Upper lobe of left lung (tissue), 6 donors: ENCODE measurements around the gene OR2L2. TPM values are rescaled to one million over a fixed set of nuclear protein-coding genes. Genes with fewer than 3 reads are reported as not detected.
"Not testable (repeated sequence)": the region's sequence is repeated elsewhere in the genome, so short reads cannot be mapped to it uniquely, and the experiment has no call there.

Source experiments
- ATAC-seq, 2 donors: fragments of 200-7000 bp; cut with Tn5 transposase; one replicate each; pipeline ENCODE4 v1.9.1; 2022; ENCODE audit warnings: mild to moderate bottlenecking in 2 of 2, moderate library complexity in 2 of 2; ENCODE audit not compliant: low FRiP score in 2 of 2
- DNase-seq, 2 donors: peaks; one replicate each; pipeline ENCODE4 v3.0.0-alpha.2; 2019 to 2020
- H3K27ac ChIP-seq, 4 donors: fragments of 200-600 bp; sonication (generic); one replicate each; pipeline ENCODE4 v1.5.1; 2016 to 2019
- H3K27me3 ChIP-seq, 4 donors: fragments of 200-600 bp; sonication (generic); one replicate each; pipeline ENCODE4 v1.5.1; 2017 to 2019
- H3K36me3 ChIP-seq, 4 donors: fragments of 200-600 bp; sonication (generic); one replicate each; pipeline ENCODE4 v1.5.1; 2016 to 2019
- H3K4me1 ChIP-seq, 4 donors: fragments of 200-600 bp; sonication (generic); one replicate each; pipeline ENCODE4 v1.5.1; 2018 to 2019
- H3K4me3 ChIP-seq, 4 donors: fragments of 200-600 bp; sonication (generic); one replicate each; pipeline ENCODE4 v1.5.1; 2017 to 2019; ENCODE audit warnings: mild to moderate bottlenecking in 2 of 4, moderate library complexity in 1 of 4
- H3K9me3 ChIP-seq, 4 donors: fragments of 200-600 bp; sonication (generic); one replicate each; pipeline ENCODE4 v1.5.1; 2018 to 2019
- CTCF ChIP-seq, 6 experiments: fragments of 450-650 bp in 4 of 6; fragments of 200-600 bp in 2 of 6; sonication (generic) in 2 of 6; IDR thresholded peaks; one replicate each; pipeline ENCODE4 v1.5.1; 2016 to 2019; ENCODE audit warnings: antibody characterized with exemption in 6 of 6
- EP300 ChIP-seq, 4 donors: sonication (generic); formaldehyde crosslinking; IDR thresholded peaks; one replicate each; pipeline ENCODE4 v1.5.1; 2017; ENCODE audit warnings: antibody characterized with exemption in 4 of 4, control low read depth in 2 of 4
- POLR2A ChIP-seq, 4 donors: fragments of 450-650 bp; IDR thresholded peaks; one replicate each; pipeline ENCODE4 v1.5.1; 2016 to 2017; ENCODE audit warnings: antibody characterized with exemption in 4 of 4, mild to moderate bottlenecking in 2 of 4
- POLR2AphosphoS5 ChIP-seq, 2 donors: sonication (generic); formaldehyde crosslinking; IDR thresholded peaks; one replicate each; pipeline ENCODE4 v1.5.1; 2017; ENCODE audit warnings: antibody characterized with exemption in 2 of 2
- WGBS, 2 donors: methylation state at CpG; one replicate each; pipeline ENCODE4 v1.1.5; 2017 to 2018; 5-methylcytosine and 5-hydroxymethylcytosine counted together
- small RNA-seq, 4 donors: library from RNA; depleted of rRNA; stranded (forward); fragments of <200 nt; gene quantifications; one replicate each; pipeline ENCODE3, GENCODE V24; 2016
- total RNA-seq, 6 donors: library from RNA; depleted of rRNA in 4 of 6; stranded (reverse); fragments of >200 nt in 4 of 6; gene quantifications; one replicate each; pipeline versions ENCODE4 v1.1.0 to v1.2.1, GENCODE V29; 2016 to 2021
- donor health status: DM: no; HTN: no; CAD: no; lungs with moderate emphysema.
- donor health status: DM: no; HTN: yes; CAD: no; lungs with severe emphysema.

Gene OR2L2
- total RNA-seq, 6 donors from 2014 or later = under 0.01 to 0.20 (median 0.13) TPM; not detected in 3

GRCh38 chr1:248047008-248047407, 17.1 kb downstream of the OR2L2 start:
- no peak overlapping the region for H3K4me3 ChIP-seq
- ATAC-seq = no peak
- TF ChIP-seq POLR2A (IDR thresholded peaks at IDR 0.05) (no peak), EP300 (IDR thresholded peaks at IDR 0.05) (no peak), CTCF (IDR thresholded peaks at IDR 0.05) (no peak), POLR2AphosphoS5 (IDR thresholded peaks at IDR 0.05) (no peak)
- H3K36me3 ChIP-seq = no peaks in the 10 kb centered on the region
- no peaks in the 10 kb centered on the region for H3K4me1 ChIP-seq
- WGBS, 2 donors = 48 to 53% methylated on average over 1 of the region's 1 CpG
- H3K27ac ChIP-seq = no peak overlapping the region
- DNase-seq = no peak
- no peaks in the 10 kb centered on the region for H3K27me3 ChIP-seq
- H3K9me3 ChIP-seq = peaks cover 0 to 4% (median 0%) of the 10 kb centered on the region in 4 donors

DNA sequence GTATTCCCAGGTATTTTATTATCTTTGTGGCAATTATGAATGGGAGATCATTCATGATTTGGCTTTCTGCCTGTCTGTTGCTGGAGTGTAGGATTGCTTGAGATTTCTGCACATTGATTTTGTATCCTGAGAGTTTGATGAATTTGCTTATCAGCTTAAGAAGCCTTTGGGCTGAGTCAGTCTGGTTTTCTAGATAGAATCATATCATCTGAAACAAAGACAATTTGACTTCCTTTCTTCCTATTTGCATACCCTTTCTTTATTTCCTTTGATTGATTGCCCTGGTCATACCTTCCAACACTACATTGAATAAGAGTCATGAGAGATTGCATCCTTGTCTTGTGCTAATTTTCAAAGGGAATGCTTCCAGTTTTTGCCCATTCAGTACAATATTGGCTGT, 24.8 kb downstream of the OR2L2 start:
- Histone ChIP-seq H3K27ac (no peak overlapping the region), H3K9me3 (no peaks in the 10 kb centered on the region), H3K4me1 (no peaks in the 10 kb centered on the region), H3K36me3 (no peaks in the 10 kb centered on the region), H3K27me3 (no peaks in the 10 kb centered on the region), H3K4me3 (no peak overlapping the region)
- ATAC-seq = no peak
- no peak for TF ChIP-seq POLR2A (IDR thresholded peaks at IDR 0.05)
- no peak for DNase-seq

DNA sequence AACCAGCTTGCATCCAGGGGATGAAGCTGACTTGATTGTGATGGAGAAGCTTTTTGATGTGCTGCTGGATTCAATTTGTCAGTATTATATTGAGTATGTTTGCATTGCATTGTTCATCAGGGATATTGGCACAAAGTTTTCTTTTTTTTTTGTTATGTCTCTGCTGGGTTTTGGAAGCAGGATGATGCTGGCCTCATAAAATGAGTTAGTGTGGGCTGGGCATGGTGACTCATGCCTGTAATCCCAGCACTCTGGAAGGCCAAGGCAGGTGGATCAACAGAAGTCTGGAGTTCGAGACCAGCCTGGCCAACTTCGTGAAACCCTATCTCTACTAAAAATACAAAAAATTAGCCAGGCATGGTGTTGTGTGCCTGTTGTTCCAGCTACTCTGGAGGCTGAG, 25.4 kb downstream of the OR2L2 start:
- 62 to 76% methylated on average over 2 of the region's 2 CpGs for WGBS, 2 donors
- H3K27me3 ChIP-seq = no peaks in the 10 kb centered on the region

DNA sequence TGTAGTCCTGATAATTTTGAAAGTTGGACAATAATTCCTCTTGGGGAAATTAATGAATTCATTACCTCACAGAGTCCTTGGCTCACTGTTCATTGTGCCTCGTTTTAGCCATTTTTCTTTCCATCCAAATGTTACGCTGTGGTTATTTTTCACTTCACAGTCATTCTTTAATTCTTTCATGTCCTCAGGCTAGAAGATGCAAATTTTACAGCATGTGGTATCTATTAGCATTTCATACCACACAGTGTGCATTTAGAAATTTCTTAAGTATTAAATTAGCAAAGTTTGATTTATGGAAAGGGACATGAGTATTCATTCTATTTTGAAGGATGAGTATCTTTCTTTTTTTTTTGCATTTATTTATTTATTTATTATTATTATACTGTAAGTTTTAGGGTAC, 35.2 kb downstream of the OR2L2 start:
- H3K4me1 ChIP-seq = no peaks in the 10 kb centered on the region
- ATAC-seq (no peak), DNase-seq (no peak)
- no peaks in the 10 kb centered on the region for H3K36me3 ChIP-seq
- H3K4me3 ChIP-seq = no peak overlapping the region
- WGBS, 2 donors = 76 to 81% methylated on average over 2 of the region's 2 CpGs
- TF ChIP-seq POLR2A (IDR thresholded peaks at IDR 0.05) = no peak
- TF ChIP-seq POLR2AphosphoS5 (IDR thresholded peaks at IDR 0.05) = no peak
- H3K27ac ChIP-seq = no peak overlapping the region
- no peaks in the 10 kb centered on the region for H3K9me3 ChIP-seq
- H3K27me3 ChIP-seq = no peaks in the 10 kb centered on the region

More for the DNA sequence above, 25.4 kb downstream of the OR2L2 start:
- Histone ChIP-seq H3K4me3 (no peak overlapping the region), H3K36me3 (no peaks in the 10 kb centered on the region), H3K27ac (no peak overlapping the region), H3K9me3 (no peaks in the 10 kb centered on the region), H3K4me1 (no peaks in the 10 kb centered on the region)
- DNase-seq = no peak
- ATAC-seq = no peak
- TF ChIP-seq POLR2A (IDR thresholded peaks at IDR 0.05) (no peak), POLR2AphosphoS5 (IDR thresholded peaks at IDR 0.05) (no peak), EP300 (IDR thresholded peaks at IDR 0.05) (no peak), CTCF (IDR thresholded peaks at IDR 0.05) (no peak)

DNA sequence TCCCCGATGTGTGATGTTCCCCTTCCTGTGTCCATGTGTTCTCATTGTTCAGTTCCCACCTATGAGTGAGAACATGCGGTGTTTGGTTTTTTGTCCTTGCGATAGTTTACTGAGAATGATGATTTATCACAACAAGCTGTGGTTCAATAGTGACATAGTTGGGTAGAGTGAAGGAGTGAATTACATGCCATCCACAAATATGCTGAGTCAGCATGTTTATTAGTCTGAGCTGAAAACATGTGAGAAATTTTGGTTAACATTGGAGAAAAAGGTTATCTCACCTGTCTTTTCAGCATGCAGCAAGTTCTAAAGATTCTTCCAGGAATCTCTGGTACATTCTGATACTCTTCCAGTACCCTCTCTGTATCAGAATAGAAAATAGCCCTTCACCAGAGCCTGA, 35.7 kb downstream of the OR2L2 start:
- Histone ChIP-seq H3K27me3 (no peaks in the 10 kb centered on the region), H3K9me3 (no peaks in the 10 kb centered on the region), H3K4me1 (no peaks in the 10 kb centered on the region), H3K4me3 (no peak overlapping the region), H3K27ac (no peak overlapping the region), H3K36me3 (no peaks in the 10 kb centered on the region)
- DNase-seq = no peak
- ATAC-seq = no peak
- no peak for TF ChIP-seq POLR2A (IDR thresholded peaks at IDR 0.05)
- no peak for TF ChIP-seq CTCF (IDR thresholded peaks at IDR 0.05)
- TF ChIP-seq EP300 (IDR thresholded peaks at IDR 0.05) = no peak
- TF ChIP-seq POLR2AphosphoS5 (IDR thresholded peaks at IDR 0.05) = no peak
- 89 to 90% methylated on average over 3 of the region's 3 CpGs for WGBS, 2 donors

DNA sequence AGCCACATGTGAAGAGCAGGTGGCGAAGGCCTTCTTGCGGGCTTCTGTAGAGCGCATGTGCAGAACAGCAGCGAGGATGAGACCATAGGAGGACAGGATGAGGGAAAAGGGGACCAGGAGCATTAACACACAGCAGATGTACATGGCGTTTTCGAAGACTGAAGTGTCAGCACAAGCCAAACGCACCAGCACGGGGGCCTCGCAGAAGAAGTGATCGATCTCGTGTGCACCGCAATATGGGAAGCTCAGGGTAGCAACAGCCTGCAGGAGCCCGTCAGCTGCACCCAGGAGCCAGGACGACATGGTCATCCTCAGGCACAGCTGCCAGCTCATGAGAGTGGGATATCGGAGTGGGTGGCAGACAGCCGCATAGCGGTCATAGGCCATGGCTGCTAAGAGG, 54.0 kb downstream of the OR2L2 start:
- WGBS, 2 donors = 87 to 90% methylated on average over 2 to 5 of the region's 17 CpGs
- not testable (repeated sequence) for H3K4me3 ChIP-seq, H3K27ac ChIP-seq, H3K27me3 ChIP-seq, H3K9me3 ChIP-seq, H3K36me3 ChIP-seq, H3K4me1 ChIP-seq
- ATAC-seq (peak; percentile 16 to 69), DNase-seq (peak in 1 of 2 donors; percentile 27)

Small RNA genes within 50 kb of the gene (small RNA-seq; reads per million reads assigned to genes)
- gene RF00019 = 0 reads per million in 4 donors

Other genes starting within 250 kb of the OR2L2 start
- gene OR14A16, start 206.0 kb upstream of the OR2L2 start, total RNA-seq = not detected
- not detected for gene OR11L1, start 188.2 kb upstream of the OR2L2 start, total RNA-seq
- 10 to 100 TPM in 1 of 6 donors, 1 to 10 TPM in 5; 1.0 to 15.1 (median 4.6) TPM for gene TRIM58, start 172.9 kb upstream of the OR2L2 start, total RNA-seq
- gene OR2W3, start 134.5 kb upstream of the OR2L2 start, total RNA-seq = 1 to 10 TPM in 1 of 6 donors, under 1 TPM in 2, not detected in 3; 0.27 to 5.3 (median 0.31) TPM
- not detected for gene OR2T8, start 109.8 kb upstream of the OR2L2 start, total RNA-seq
- gene OR2AJ1, start 105.2 kb upstream of the OR2L2 start, total RNA-seq = under 1 TPM in 1 of 6 donors, not detected in 5; 0.49 TPM
- gene OR2L8, start 81.2 kb upstream of the OR2L2 start, total RNA-seq = not detected
- not detected for gene OR2AK2, start 64.8 kb upstream of the OR2L2 start, total RNA-seq
- gene OR2L5, start 16.4 kb upstream of the OR2L2 start, total RNA-seq = not detected
- gene OR2L3, start 16.8 kb downstream of the OR2L2 start, total RNA-seq = not detected
- gene OR2L13, start 65.1 kb downstream of the OR2L2 start, total RNA-seq = not detected
- gene OR2M5, start 115.1 kb downstream of the OR2L2 start, total RNA-seq = not detected
- not detected for gene OR2M2, start 144.8 kb downstream of the OR2L2 start, total RNA-seq
- gene OR2M3, start 167.2 kb downstream of the OR2L2 start, total RNA-seq = not detected
- not detected for gene OR2M4, start 201.3 kb downstream of the OR2L2 start, total RNA-seq
- 1 to 10 TPM in 1 of 6 donors, not detected in 5; 3.3 TPM for gene OR2T33, start 247.9 kb downstream of the OR2L2 start, total RNA-seq